GM21825 (cell line): ENCODE measurements around the gene MAB21L1.

Experiments
- ATAC-seq: cut with Tn5 transposase; IDR thresholded peaks from one replicate; pipeline ENCODE4 v1.9.1; 2021; ENCODE audit warnings: mild to moderate bottlenecking, moderate library complexity; ENCODE audit not compliant: unreplicated experiment

The MAB21L1 gene

DNA sequence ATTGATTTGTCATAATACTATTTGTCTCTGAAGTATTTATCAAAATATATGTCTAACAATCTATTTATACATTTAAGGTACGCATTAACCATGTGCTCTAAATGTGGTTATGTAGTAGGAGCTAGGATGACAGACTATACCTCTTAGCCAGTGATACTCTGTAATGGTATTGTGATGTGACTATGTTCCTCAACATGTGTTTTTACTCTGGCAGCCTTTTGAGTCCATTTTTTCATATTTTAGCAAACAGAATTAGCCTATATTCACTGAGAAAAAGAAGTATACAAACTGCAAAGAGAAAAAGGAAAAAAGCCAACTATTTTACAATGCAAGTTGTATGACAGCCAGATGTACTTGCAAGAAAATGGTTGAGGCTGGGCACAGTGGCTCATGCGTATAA is 26.7 kb downstream of the MAB21L1 start:
- ATAC-seq: no peak

DNA sequence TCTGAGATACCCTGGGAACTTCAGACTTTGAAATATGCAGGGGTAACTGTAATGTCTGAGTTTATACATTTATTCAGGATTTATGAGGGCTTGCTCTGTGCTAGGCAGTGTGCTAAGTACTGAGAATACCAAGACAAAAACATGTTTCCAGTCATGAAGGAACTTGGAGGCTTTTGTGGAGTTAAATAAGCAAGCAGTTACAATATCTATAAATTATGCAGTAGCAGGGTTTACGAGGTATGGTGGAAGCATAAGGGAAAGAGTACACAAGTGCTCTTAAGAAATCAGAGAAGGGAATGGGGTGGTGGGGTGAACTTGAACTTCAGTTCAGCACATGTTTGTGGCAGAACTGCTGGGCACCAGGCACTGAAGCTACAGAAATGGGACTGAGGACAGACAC is 28.0 kb downstream of the MAB21L1 start:
- ATAC-seq: no peak
